NCI-H1105 (cell line): ENCODE results near the gene SLC19A3.
"Not testable (repeated sequence)": the region's sequence is repeated elsewhere in the genome, so short reads cannot be mapped to it uniquely, and the experiment has no call there.

Experiments used
- DNase-seq: peaks from one replicate; lab custom pipeline; 2025; lab: John Stamatoyannopoulos, UW

The SLC19A3 gene

GRCh38 chr2:227717687-227718567, at the start of gene SLC19A3:
Gene SLC19A3 (minus strand): TSS chr2:227718028. CDS start chr2:227702318, 15,710 bp downstream.
- peak; percentile 56 for DNase-seq

GRCh38 chr2:227766373-227766883, 48.6 kb upstream of the SLC19A3 start:
- DNase-seq, result peak; percentile 63

GRCh38 chr2:227765788-227766372, 48.1 kb upstream of the SLC19A3 start:
- DNase-seq, result no peak

- no peak for DNase-seq
Measured at GRCh38 chr2:227761740-227762476, 44.1 kb upstream of the SLC19A3 start.

GRCh38 chr2:227759411-227760118, 41.7 kb upstream of the SLC19A3 start:
- DNase-seq, result no peak

GRCh38 chr2:227756261-227756660, 38.4 kb upstream of the SLC19A3 start:
- DNase-seq, result not testable (repeated sequence)

GRCh38 chr2:227748079-227748478, 30.3 kb upstream of the SLC19A3 start:
- DNase-seq, result no peak

GRCh38 chr2:227745594-227745993, 27.8 kb upstream of the SLC19A3 start, which contains the start of gene SCYGR8:
Gene SCYGR8 (plus strand): TSS chr2:227745894. CDS start chr2:227745894, 0 bp downstream.
- no peak for DNase-seq

- not testable (repeated sequence) for DNase-seq
Measured at GRCh38 chr2:227740705-227741104, 22.9 kb upstream of the SLC19A3 start.

GRCh38 chr2:227739351-227739750, 21.5 kb upstream of the SLC19A3 start:
- DNase-seq, result no peak

- no peak for DNase-seq
Measured at GRCh38 chr2:227728035-227728434, 10.2 kb upstream of the SLC19A3 start, which contains the start of gene SCYGR7. Gene SCYGR7 (plus strand): TSS chr2:227728335. CDS start chr2:227728335, 0 bp downstream.

- no peak for DNase-seq
Measured at GRCh38 chr2:227724394-227725039, 6.7 kb upstream of the SLC19A3 start, which contains the start of gene SCYGR6. Gene SCYGR6 (minus strand): TSS chr2:227724757. CDS start chr2:227724757, 0 bp downstream.

- not testable (repeated sequence) for DNase-seq
Measured at GRCh38 chr2:227722821-227723220, 5.0 kb upstream of the SLC19A3 start.

- no peak for DNase-seq
Measured at GRCh38 chr2:227720680-227721079, 2.9 kb upstream of the SLC19A3 start.

- DNase-seq, result no peak
Measured at GRCh38 chr2:227719641-227720040, 1.8 kb upstream of the SLC19A3 start.

GRCh38 chr2:227716501-227716900, 1.3 kb downstream of the SLC19A3 start:
- no peak for DNase-seq

- no peak for DNase-seq
Measured at GRCh38 chr2:227713291-227713690, 4.5 kb downstream of the SLC19A3 start.

GRCh38 chr2:227710986-227711385, 6.8 kb downstream of the SLC19A3 start:
- DNase-seq, result no peak

GRCh38 chr2:227707390-227707789, 10.4 kb downstream of the SLC19A3 start:
- DNase-seq, result no peak

- DNase-seq, result no peak
Measured at GRCh38 chr2:227706859-227707258, 11.0 kb downstream of the SLC19A3 start.

- no peak for DNase-seq
Measured at GRCh38 chr2:227703961-227704360, 13.9 kb downstream of the SLC19A3 start.
